Vagina (tissue), 2 donors: ENCODE data around the gene EDC3. TPM values are rescaled to one million over a fixed set of nuclear protein-coding genes. Genes with fewer than 3 reads are reported as not detected.

ENCODE experiments used
- DNase-seq, 2 donors: peaks; one replicate each; pipeline ENCODE4 v3.0.0-alpha.2; 2017; ENCODE audit errors: extremely low spot score in 2 of 2
- H3K27ac ChIP-seq: fragments of 200-600 bp; sonication (generic); one replicate; pipeline ENCODE4 v1.5.1; 2019
- H3K27me3 ChIP-seq: fragments of 200-600 bp; sonication (generic); one replicate; pipeline ENCODE4 v1.5.1; 2019
- H3K36me3 ChIP-seq, 2 donors: fragments of 200-600 bp; sonication (generic); one replicate each; pipeline ENCODE4 v1.5.1; 2017 to 2019
- H3K4me1 ChIP-seq: fragments of 200-600 bp; sonication (generic); one replicate; pipeline ENCODE4 v1.5.1; 2019
- H3K4me3 ChIP-seq, 2 donors: fragments of 200-600 bp; sonication (generic); 1 replicate in 1 of 2; 2 replicates in 1 of 2; pipeline ENCODE4 v1.5.1; 2016 to 2019
- H3K9me3 ChIP-seq: fragments of 200-600 bp; sonication (generic); one replicate; pipeline ENCODE4 v1.5.1; 2019
- POLR2A ChIP-seq, 2 donors: fragments of 450-650 bp; IDR thresholded peaks; one replicate each; pipeline ENCODE4 v1.6.1; 2017; ENCODE audit warnings: antibody characterized with exemption in 2 of 2, mild to moderate bottlenecking in 2 of 2, moderate library complexity in 2 of 2
- POLR2AphosphoS5 ChIP-seq, 2 donors: sonication (generic); formaldehyde crosslinking; IDR thresholded peaks; one replicate each; pipeline ENCODE4 v1.9.0; 2017; ENCODE audit warnings: antibody characterized with exemption in 2 of 2, mild to moderate bottlenecking in 2 of 2, low read depth in 1 of 2; ENCODE audit not compliant: insufficient read depth in 1 of 2
- intact Hi-C: fragments of 100-400 bp; cut with DNase I; formaldehyde crosslinking; loops from one replicate; pipeline ENCODE4 v1.15.1; 2023
- total RNA-seq: library from RNA; depleted of rRNA; stranded (reverse); fragments of >200 nt; gene quantifications from one replicate; pipeline ENCODE4 v1.2.3, GENCODE V29; 2016
- TF ChIP-seq, protein P1 (sequence below), 3 experiments: fragments of 450-650 bp in 2 of 3; fragments of 200-600 bp in 1 of 3; sonication (generic) in 1 of 3; IDR thresholded peaks; one replicate each; pipeline ENCODE4 v1.5.1; 2017 to 2019; ENCODE audit warnings: antibody characterized with exemption in 3 of 3, mild to moderate bottlenecking in 2 of 3, moderate library complexity in 2 of 3

EDC3 gene
- total RNA-seq, 1 donor from 2014 or later, result 23.8 TPM

DNA sequence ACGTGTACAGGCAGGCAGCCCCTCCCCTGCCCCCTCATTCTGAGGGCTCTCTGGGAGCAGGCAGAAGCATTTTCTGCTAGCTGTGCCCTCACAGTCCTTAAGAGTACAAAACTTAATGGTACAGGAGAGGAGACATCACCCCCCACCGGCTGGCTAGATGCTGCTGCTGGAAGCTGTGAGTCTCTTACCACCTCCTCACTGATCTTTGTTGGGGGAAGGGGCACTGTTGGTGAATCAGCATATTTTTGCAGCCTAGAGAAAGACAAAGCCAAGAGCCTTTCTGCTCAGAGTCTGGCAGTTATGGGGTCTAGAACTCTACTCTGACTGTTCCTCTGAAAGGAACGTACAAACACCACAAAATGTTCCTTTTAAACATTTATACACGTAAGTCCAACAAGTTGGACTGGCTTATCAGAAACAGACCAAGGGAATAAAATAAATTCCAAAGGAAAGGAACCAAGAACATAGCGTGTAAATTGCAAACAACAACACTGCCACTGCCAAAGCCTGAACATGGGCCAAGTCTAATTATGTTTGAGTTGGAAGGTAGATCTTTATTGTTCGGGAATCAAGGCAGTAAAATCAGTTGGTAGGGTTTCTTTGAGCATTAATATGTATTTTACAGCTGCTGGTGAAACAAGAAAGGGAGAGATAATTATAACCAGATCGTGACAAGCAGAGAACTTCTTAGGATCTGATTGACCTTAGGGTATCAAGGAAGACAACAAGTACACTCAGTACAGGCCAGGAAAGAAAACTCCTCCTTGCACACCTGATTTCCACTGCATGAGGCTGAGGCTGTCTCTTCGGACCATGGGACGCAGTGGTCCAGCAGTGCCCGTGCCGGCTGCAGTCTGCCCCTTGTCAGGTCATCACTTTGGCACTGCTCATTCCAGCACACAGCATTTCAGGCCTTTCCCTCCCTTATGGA is 52.8 kb downstream of the EDC3 start:
- Histone ChIP-seq H3K27me3 (no peaks in the 10 kb centered on the region), H3K9me3 (no peaks in the 10 kb centered on the region), H3K4me1 (peaks cover 22% of the 10 kb centered on the region), H3K4me3 (no peak overlapping the region), H3K36me3 (peaks cover 0 to 9% of the 10 kb centered on the region in 2 donors), H3K27ac (peak overlapping the region; percentile 27)
- no peak for TF ChIP-seq POLR2AphosphoS5 (IDR thresholded peaks at IDR 0.05; ENCODE audit: insufficient read depth in 1 of 2, low read depth in 1 of 2)
- TF ChIP-seq, protein P1, sequence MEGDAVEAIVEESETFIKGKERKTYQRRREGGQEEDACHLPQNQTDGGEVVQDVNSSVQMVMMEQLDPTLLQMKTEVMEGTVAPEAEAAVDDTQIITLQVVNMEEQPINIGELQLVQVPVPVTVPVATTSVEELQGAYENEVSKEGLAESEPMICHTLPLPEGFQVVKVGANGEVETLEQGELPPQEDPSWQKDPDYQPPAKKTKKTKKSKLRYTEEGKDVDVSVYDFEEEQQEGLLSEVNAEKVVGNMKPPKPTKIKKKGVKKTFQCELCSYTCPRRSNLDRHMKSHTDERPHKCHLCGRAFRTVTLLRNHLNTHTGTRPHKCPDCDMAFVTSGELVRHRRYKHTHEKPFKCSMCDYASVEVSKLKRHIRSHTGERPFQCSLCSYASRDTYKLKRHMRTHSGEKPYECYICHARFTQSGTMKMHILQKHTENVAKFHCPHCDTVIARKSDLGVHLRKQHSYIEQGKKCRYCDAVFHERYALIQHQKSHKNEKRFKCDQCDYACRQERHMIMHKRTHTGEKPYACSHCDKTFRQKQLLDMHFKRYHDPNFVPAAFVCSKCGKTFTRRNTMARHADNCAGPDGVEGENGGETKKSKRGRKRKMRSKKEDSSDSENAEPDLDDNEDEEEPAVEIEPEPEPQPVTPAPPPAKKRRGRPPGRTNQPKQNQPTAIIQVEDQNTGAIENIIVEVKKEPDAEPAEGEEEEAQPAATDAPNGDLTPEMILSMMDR (IDR thresholded peaks at IDR 0.05), result no peak
- TF ChIP-seq POLR2A (IDR thresholded peaks at IDR 0.05), result no peak
- DNase-seq, result peak in 1 of 2 donors; percentile 40
- intact Hi-C loops, result no loop called here

DNA sequence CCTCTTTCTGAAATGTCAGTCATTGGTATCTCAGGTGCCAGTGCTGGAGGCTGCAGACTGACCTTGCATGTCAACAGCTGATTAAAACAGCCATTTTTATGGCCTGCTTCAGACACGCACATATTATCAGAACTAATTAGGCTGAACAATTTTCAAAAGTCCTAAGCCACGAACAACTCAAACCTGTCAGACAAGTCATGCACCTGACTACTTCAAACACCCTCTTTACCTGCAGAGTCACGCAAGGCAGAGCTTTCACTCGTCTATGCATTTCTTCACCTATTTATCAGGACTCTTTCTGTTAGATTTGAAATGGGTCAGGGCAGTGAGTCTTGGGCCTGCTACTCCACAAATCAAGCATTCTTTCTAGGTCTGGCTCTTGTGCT is 53.5 kb downstream of the EDC3 start:
- H3K27me3 ChIP-seq, result no peaks in the 10 kb centered on the region
- intact Hi-C loops, result no loop called here
- no peak for TF ChIP-seq POLR2AphosphoS5 (IDR thresholded peaks at IDR 0.05; ENCODE audit: insufficient read depth in 1 of 2, low read depth in 1 of 2)
- TF ChIP-seq, protein P1 (IDR thresholded peaks at IDR 0.05), result no peak
- TF ChIP-seq POLR2A (IDR thresholded peaks at IDR 0.05), result no peak
- H3K4me3 ChIP-seq, result no peak overlapping the region
- H3K9me3 ChIP-seq, result no peaks in the 10 kb centered on the region
- H3K27ac ChIP-seq, result peak overlapping the region; percentile 27
- H3K36me3 ChIP-seq, result peaks cover 0 to 10% of the 10 kb centered on the region in 2 donors
- peak in 1 of 2 donors; percentile 69 for DNase-seq
- peaks cover 22% of the 10 kb centered on the region for H3K4me1 ChIP-seq

DNA sequence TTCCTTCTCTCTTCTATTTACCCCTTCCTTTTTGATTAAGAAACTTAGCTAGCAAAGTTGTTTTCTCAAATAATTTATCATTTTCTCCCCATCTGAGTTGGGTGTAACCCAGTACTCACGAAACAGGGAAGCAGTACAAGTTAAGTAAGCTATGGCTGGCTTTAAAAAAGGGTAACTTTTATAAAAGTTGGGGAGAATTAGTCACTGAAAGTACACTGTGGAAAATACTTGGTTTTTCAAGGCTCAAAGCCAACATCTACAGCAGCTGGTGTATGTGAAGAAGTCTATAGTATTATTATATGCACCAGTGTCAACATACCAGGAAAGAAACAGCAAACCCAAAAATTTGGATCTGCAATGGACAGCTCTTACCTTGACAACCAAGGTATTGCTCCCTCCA is 54.7 kb downstream of the EDC3 start:
- Histone ChIP-seq H3K36me3 (peaks cover 0 to 22% of the 10 kb centered on the region in 2 donors), H3K27me3 (no peaks in the 10 kb centered on the region), H3K27ac (no peak overlapping the region), H3K4me3 (no peak overlapping the region), H3K4me1 (peaks cover 22% of the 10 kb centered on the region), H3K9me3 (no peaks in the 10 kb centered on the region)
- DNase-seq, result no peak
- TF ChIP-seq, protein P1 (IDR thresholded peaks at IDR 0.05), result no peak
- TF ChIP-seq POLR2A (IDR thresholded peaks at IDR 0.05) (no peak), POLR2AphosphoS5 (IDR thresholded peaks at IDR 0.05; ENCODE audit: insufficient read depth in 1 of 2, low read depth in 1 of 2) (no peak)
- intact Hi-C loops, result no loop called here

DNA sequence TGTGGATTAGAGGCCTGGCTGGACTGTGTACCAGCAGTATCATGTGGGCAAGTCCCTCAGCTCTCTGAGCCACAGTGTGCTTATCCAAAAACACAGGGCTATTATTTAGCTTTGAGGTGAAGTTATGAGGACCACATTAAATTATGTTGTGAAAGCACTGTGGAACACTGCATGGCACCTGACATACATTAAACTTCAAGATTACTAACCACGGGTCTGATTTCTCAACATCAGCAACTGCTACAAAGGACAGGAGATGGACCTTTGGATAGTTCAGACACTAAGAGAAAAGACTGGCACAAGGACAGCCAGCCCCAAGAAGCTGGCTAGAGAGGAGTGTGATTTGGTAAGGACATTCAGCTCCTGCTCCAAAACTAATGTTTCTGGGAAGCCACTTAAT is 58.8 kb downstream of the EDC3 start:
- DNase-seq, result no peak
- H3K9me3 ChIP-seq, result no peaks in the 10 kb centered on the region
- no peaks in the 10 kb centered on the region for H3K27me3 ChIP-seq
- intact Hi-C loops, result no loop called here
- no peak overlapping the region for H3K4me3 ChIP-seq
- H3K36me3 ChIP-seq, result peaks cover 0 to 47% of the 10 kb centered on the region in 2 donors
- TF ChIP-seq, protein P1 (IDR thresholded peaks at IDR 0.05), result no peak
- TF ChIP-seq POLR2AphosphoS5 (IDR thresholded peaks at IDR 0.05; ENCODE audit: insufficient read depth in 1 of 2, low read depth in 1 of 2) (no peak), POLR2A (IDR thresholded peaks at IDR 0.05) (no peak)
- H3K27ac ChIP-seq, result no peak overlapping the region
- no peaks in the 10 kb centered on the region for H3K4me1 ChIP-seq

DNA sequence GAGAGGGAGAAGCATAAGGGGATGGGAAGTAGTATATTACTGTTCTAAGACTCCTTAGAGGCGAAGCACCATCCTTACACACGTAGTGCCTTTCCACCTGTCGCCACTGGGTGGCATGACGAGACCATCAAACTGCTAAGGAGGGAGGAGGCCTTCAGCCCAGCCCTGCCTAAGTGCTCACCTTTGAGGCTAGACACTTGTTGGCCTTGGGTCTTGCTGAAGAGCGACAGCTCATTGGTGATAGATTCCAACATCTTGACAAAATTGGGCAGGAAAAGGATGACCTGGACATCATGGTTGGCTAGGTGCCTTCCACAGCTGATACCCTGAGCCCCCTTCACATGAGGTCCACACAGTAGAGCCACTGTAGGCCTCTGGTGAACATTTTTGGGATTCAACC is 60.6 kb downstream of the EDC3 start:
- no peaks in the 10 kb centered on the region for H3K9me3 ChIP-seq
- DNase-seq, result no peak
- intact Hi-C loops, result no loop called here
- no peaks in the 10 kb centered on the region for H3K4me1 ChIP-seq
- peaks cover 0 to 51% of the 10 kb centered on the region in 2 donors for H3K36me3 ChIP-seq
- H3K4me3 ChIP-seq, result no peak overlapping the region
- no peak for TF ChIP-seq POLR2A (IDR thresholded peaks at IDR 0.05)
- TF ChIP-seq, protein P1 (IDR thresholded peaks at IDR 0.05), result peak; percentile 58 to 82 (median 70)
- no peak for TF ChIP-seq POLR2AphosphoS5 (IDR thresholded peaks at IDR 0.05; ENCODE audit: insufficient read depth in 1 of 2, low read depth in 1 of 2)
- no peak overlapping the region for H3K27ac ChIP-seq
- no peaks in the 10 kb centered on the region for H3K27me3 ChIP-seq
